ENCODE data around the gene MYO1E.

- TF ChIP-seq, protein P1, sequence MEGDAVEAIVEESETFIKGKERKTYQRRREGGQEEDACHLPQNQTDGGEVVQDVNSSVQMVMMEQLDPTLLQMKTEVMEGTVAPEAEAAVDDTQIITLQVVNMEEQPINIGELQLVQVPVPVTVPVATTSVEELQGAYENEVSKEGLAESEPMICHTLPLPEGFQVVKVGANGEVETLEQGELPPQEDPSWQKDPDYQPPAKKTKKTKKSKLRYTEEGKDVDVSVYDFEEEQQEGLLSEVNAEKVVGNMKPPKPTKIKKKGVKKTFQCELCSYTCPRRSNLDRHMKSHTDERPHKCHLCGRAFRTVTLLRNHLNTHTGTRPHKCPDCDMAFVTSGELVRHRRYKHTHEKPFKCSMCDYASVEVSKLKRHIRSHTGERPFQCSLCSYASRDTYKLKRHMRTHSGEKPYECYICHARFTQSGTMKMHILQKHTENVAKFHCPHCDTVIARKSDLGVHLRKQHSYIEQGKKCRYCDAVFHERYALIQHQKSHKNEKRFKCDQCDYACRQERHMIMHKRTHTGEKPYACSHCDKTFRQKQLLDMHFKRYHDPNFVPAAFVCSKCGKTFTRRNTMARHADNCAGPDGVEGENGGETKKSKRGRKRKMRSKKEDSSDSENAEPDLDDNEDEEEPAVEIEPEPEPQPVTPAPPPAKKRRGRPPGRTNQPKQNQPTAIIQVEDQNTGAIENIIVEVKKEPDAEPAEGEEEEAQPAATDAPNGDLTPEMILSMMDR (IDR thresholded peaks at IDR 0.05) = no peak
- TF ChIP-seq POLR2A (IDR thresholded peaks at IDR 0.05) = no peak
Observed at GRCh38 chr15:59406446-59406845, 33.8 kb upstream of the MYO1E start.

Measured in prostate gland (tissue), 2 donors.